Suprapubic skin (tissue), 4 donors: Measurements from ENCODE around the gene BBS1. TPM values are rescaled to one million over a fixed set of nuclear protein-coding genes. Genes with fewer than 3 reads are reported as not detected.

ENCODE experiments used
- DNase-seq, 2 donors: peaks; one replicate each; pipeline ENCODE4 v3.0.0-alpha.2; 2019; ENCODE audit warnings: low spot score in 2 of 2
- H3K27ac ChIP-seq: fragments of 200-600 bp; sonication (generic); one replicate; pipeline ENCODE4 v1.5.1; 2019
- H3K27me3 ChIP-seq: fragments of 200-600 bp; sonication (generic); one replicate; pipeline ENCODE4 v1.5.1; 2019
- H3K36me3 ChIP-seq: fragments of 200-600 bp; sonication (generic); one replicate; pipeline ENCODE4 v1.5.1; 2019
- H3K4me1 ChIP-seq: fragments of 200-600 bp; sonication (generic); one replicate; pipeline ENCODE4 v1.5.1; 2019
- H3K4me3 ChIP-seq: fragments of 200-600 bp; sonication (generic); one replicate; pipeline ENCODE4 v1.5.1; 2019; ENCODE audit warnings: mild to moderate bottlenecking
- H3K9me3 ChIP-seq: fragments of 200-600 bp; sonication (generic); one replicate; pipeline ENCODE4 v1.5.1; 2019
- CTCF ChIP-seq, 2 donors: fragments of 200-600 bp in 1 of 2; fragments of 450-650 bp in 1 of 2; sonication (generic) in 1 of 2; IDR thresholded peaks; one replicate each; pipeline ENCODE4 v1.5.1; 2016 to 2019; ENCODE audit warnings: antibody characterized with exemption in 2 of 2, mild to moderate bottlenecking in 1 of 2, moderate library complexity in 1 of 2
- EP300 ChIP-seq: sonication (generic); formaldehyde crosslinking; IDR thresholded peaks from one replicate; pipeline ENCODE4 v1.6.1; 2017; ENCODE audit warnings: antibody characterized with exemption
- POLR2A ChIP-seq, 2 donors: fragments of 450-650 bp; IDR thresholded peaks; one replicate each; pipeline ENCODE4 v1.6.1; 2017; ENCODE audit warnings: antibody characterized with exemption in 2 of 2, mild to moderate bottlenecking in 2 of 2, moderate library complexity in 2 of 2
- POLR2AphosphoS5 ChIP-seq, 3 donors: sonication (generic); formaldehyde crosslinking; IDR thresholded peaks; one replicate each; pipeline ENCODE4 v1.6.1; 2017; ENCODE audit warnings: antibody characterized with exemption in 3 of 3
- WGBS: methylation state at CpG from one replicate; pipeline ENCODE4 v1.1.5; 2018; 5-methylcytosine and 5-hydroxymethylcytosine counted together
- total RNA-seq, 4 donors: library from RNA; depleted of rRNA; stranded (reverse); fragments of >200 nt; gene quantifications; one replicate each; pipeline ENCODE4 v1.1.0, GENCODE V29; 2016

The BBS1 gene
- total RNA-seq, 4 donors from 2014 or later = 35.5 to 85.2 (median 57.0) TPM

DNA sequence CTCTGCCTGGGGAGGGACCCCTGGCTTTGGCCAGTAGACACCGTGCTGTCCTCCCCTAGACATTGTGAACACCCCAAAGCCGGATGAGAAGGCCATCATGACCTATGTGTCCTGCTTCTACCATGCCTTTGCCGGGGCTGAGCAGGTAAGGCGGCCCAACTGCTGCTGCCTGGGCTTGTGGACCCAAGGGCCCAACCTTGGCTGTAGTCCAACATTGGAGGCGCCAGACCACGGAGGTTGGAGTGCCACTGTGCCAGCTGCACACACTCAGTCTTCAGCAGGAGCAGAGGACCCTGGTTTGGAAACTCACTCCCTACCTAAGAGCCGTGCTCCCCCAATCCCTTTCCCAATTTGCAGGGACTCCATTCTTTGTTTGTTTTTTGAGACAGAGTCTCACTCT lies 45.7 kb downstream of the BBS1 start:
- Histone ChIP-seq H3K27ac (no peak overlapping the region), H3K4me1 (peaks cover 10% of the 10 kb centered on the region), H3K9me3 (no peaks in the 10 kb centered on the region), H3K36me3 (no peaks in the 10 kb centered on the region), H3K4me3 (no peak overlapping the region), H3K27me3 (peaks cover 9% of the 10 kb centered on the region)
- TF ChIP-seq POLR2A (IDR thresholded peaks at IDR 0.05) (no peak), CTCF (IDR thresholded peaks at IDR 0.05) (no peak), POLR2AphosphoS5 (IDR thresholded peaks at IDR 0.05) (no peak), EP300 (no peak)
- DNase-seq = no peak
- 75% methylated on average over 3 of the region's 7 CpGs for WGBS

DNA sequence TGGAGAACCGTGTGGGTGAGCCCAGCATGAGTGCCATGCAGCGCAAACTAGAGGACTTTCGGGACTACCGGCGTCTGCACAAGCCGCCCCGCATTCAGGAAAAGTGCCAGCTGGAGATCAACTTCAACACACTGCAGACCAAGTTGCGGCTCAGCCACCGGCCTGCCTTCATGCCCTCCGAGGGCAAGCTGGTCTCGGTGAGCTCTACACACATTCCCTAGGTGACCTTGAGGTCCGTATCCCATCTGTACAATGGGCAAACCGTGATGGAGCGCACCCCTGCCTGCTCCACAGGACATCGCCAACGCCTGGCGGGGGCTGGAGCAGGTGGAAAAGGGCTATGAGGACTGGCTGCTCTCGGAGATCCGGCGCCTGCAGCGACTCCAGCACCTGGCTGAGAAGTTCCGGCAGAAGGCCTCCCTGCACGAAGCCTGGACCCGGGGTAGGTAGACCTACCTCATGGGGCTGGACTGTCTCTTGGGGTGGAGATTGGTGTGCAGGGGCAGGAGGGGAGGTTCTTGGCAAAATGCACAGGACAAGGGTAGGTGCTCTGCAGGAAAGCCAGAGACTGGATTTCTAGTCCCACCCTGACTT lies 47.4 kb downstream of the BBS1 start:
- Histone ChIP-seq H3K9me3 (no peaks in the 10 kb centered on the region), H3K27me3 (peaks cover 9% of the 10 kb centered on the region), H3K4me3 (no peak overlapping the region), H3K4me1 (peaks cover 10% of the 10 kb centered on the region), H3K27ac (no peak overlapping the region), H3K36me3 (no peaks in the 10 kb centered on the region)
- no peak for DNase-seq
- TF ChIP-seq CTCF (IDR thresholded peaks at IDR 0.05) (no peak), POLR2A (IDR thresholded peaks at IDR 0.05) (no peak), POLR2AphosphoS5 (IDR thresholded peaks at IDR 0.05) (no peak), EP300 (no peak)
- WGBS = 97% methylated on average over 7 of the region's 24 CpGs

GRCh38 chr11:66559142-66559865 lies 48.9 kb downstream of the BBS1 start:
- TF ChIP-seq POLR2AphosphoS5 (IDR thresholded peaks at IDR 0.05) = no peak
- no peak for TF ChIP-seq CTCF (IDR thresholded peaks at IDR 0.05)
- no peak for TF ChIP-seq POLR2A (IDR thresholded peaks at IDR 0.05)
- no peak for TF ChIP-seq EP300
- H3K9me3 ChIP-seq = no peaks in the 10 kb centered on the region
- no peak for DNase-seq
- H3K27ac ChIP-seq = no peak overlapping the region
- H3K4me1 ChIP-seq = peaks cover 10% of the 10 kb centered on the region
- WGBS = 17% methylated on average over 17 of the region's 50 CpGs
- H3K36me3 ChIP-seq = peaks cover 10% of the 10 kb centered on the region
- H3K4me3 ChIP-seq = no peak overlapping the region
- H3K27me3 ChIP-seq = peaks cover 9% of the 10 kb centered on the region

GRCh38 chr11:66559866-66560676 lies 49.6 kb downstream of the BBS1 start:
- Histone ChIP-seq H3K4me3 (no peak overlapping the region), H3K4me1 (peaks cover 10% of the 10 kb centered on the region), H3K27ac (no peak overlapping the region), H3K27me3 (peaks cover 9% of the 10 kb centered on the region), H3K9me3 (no peaks in the 10 kb centered on the region), H3K36me3 (peaks cover 17% of the 10 kb centered on the region)
- 74% methylated on average over 10 of the region's 27 CpGs for WGBS
- no peak for DNase-seq
- TF ChIP-seq POLR2A (IDR thresholded peaks at IDR 0.05) (no peak), CTCF (IDR thresholded peaks at IDR 0.05) (no peak), POLR2AphosphoS5 (IDR thresholded peaks at IDR 0.05) (no peak), EP300 (no peak)
